ENCODE measurements around the gene PNMA8A. TPM values are rescaled to one million over a fixed set of nuclear protein-coding genes. Genes with fewer than 3 reads are reported as not detected.
A peak's percentile ranks its signal among the peaks of the same experiment; 100 is the strongest.

Gene PNMA8A
- total RNA-seq, 1 donor from 2014 or later: 8.4 TPM

DNA sequence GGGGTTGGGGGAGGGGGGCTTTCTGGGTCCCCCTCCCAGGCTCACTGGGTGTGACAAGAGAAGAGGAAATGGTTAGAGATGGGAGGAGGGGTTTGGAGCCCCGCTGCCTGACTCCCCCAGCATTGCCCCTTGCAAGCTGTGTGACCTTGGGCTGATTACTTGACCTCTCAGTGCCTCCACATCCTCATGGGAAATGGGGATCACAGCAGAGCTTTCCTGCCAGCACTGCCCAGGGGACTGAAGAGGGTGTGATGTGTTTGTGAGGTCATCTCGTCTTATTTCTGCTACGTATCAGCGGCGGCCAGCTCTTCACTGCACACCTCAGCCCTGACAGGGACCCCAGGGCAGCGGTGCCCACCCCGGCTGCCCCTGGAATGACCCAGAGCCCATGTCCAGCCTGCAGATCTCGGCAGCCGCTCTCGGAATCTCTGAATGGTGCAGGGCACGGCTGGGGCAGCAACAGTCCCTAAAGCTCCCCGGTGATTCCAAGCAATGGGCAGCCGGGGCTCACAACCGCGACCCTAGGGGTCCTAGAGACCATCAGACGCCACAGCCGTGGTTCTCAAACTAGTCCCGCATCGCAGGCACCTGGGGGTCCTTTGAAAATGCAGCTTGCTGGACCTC, 15.9 kb upstream of the PNMA8A start:
- TF ChIP-seq, protein P1, sequence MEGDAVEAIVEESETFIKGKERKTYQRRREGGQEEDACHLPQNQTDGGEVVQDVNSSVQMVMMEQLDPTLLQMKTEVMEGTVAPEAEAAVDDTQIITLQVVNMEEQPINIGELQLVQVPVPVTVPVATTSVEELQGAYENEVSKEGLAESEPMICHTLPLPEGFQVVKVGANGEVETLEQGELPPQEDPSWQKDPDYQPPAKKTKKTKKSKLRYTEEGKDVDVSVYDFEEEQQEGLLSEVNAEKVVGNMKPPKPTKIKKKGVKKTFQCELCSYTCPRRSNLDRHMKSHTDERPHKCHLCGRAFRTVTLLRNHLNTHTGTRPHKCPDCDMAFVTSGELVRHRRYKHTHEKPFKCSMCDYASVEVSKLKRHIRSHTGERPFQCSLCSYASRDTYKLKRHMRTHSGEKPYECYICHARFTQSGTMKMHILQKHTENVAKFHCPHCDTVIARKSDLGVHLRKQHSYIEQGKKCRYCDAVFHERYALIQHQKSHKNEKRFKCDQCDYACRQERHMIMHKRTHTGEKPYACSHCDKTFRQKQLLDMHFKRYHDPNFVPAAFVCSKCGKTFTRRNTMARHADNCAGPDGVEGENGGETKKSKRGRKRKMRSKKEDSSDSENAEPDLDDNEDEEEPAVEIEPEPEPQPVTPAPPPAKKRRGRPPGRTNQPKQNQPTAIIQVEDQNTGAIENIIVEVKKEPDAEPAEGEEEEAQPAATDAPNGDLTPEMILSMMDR (IDR thresholded peaks at IDR 0.05; ENCODE audit: borderline replicate concordance): no peak
- H3K9me3 ChIP-seq (replicated peaks): no peaks in the 10 kb centered on the region
- no peak overlapping the region for H3K27ac ChIP-seq (replicated peaks)
- no peak for DNase-seq
- no peaks in the 10 kb centered on the region for H3K36me3 ChIP-seq
- H3K27me3 ChIP-seq (ENCODE audit: low read depth): peaks cover 58% of the 10 kb centered on the region
- intact Hi-C loops (cut with micrococcal nuclease): loop anchor here (2.0 kb wide), 1 partner anchor 82 kb away; no protein-coding TSS in a partner anchor
- peaks cover 26% of the 10 kb centered on the region for H3K4me1 ChIP-seq
- H3K4me3 ChIP-seq: peak overlapping the region; percentile 59

DNA sequence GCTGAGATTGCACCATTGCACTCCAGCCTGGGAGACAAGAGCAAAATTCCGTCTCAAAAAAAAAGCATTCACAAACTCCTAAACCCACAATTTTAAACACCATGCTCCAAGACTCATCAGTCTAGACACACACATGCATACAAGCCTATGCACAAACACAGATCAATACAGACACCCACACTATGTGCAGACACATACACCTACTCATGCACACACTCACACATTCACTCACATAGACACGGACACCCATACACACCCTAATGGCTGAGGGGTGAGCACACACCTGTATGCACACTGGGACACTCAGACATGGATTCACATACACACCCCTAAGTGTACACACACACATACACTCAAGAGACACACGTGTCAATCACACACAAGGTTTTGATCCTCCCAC, 15.0 kb upstream of the PNMA8A start:
- H3K36me3 ChIP-seq: no peaks in the 10 kb centered on the region
- DNase-seq: no peak
- no peak overlapping the region for H3K27ac ChIP-seq (replicated peaks)
- TF ChIP-seq, protein P1 (IDR thresholded peaks at IDR 0.05; ENCODE audit: borderline replicate concordance): no peak
- H3K27me3 ChIP-seq (ENCODE audit: low read depth): peaks cover 48% of the 10 kb centered on the region
- no peaks in the 10 kb centered on the region for H3K9me3 ChIP-seq (replicated peaks)
- no peak overlapping the region for H3K4me3 ChIP-seq
- peaks cover 26% of the 10 kb centered on the region for H3K4me1 ChIP-seq
- intact Hi-C loops (cut with micrococcal nuclease): loop anchor here (2.0 kb wide), 1 partner anchor 82 kb away; no protein-coding TSS in a partner anchor

DNA sequence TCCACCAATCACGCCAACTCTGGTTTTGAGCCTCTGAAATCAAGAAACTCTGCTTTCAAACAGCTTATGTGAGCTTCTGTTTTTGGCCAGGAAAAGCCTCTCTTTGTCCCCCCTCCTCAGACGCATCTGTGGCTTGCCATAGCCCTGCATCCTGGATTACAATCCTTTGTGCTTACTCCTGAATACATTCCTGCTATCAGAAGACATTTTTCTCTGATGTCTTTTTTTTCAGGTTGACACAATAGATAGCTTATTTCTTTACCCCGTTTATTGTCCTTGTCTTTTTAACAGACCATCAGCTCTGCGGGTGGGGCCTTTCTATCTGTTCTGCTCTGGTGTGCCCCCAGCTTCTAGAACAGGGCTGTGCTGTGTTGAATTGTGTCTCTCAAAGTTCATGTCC, 13.3 kb upstream of the PNMA8A start:
- intact Hi-C loops (cut with micrococcal nuclease): no loop called here
- H3K9me3 ChIP-seq (replicated peaks): no peaks in the 10 kb centered on the region
- H3K4me3 ChIP-seq: no peak overlapping the region
- no peak for DNase-seq
- H3K36me3 ChIP-seq: no peaks in the 10 kb centered on the region
- no peak overlapping the region for H3K27ac ChIP-seq (replicated peaks)
- peaks cover 20% of the 10 kb centered on the region for H3K4me1 ChIP-seq
- TF ChIP-seq, protein P1 (IDR thresholded peaks at IDR 0.05; ENCODE audit: borderline replicate concordance): no peak
- peaks cover 31% of the 10 kb centered on the region for H3K27me3 ChIP-seq (ENCODE audit: low read depth)

DNA sequence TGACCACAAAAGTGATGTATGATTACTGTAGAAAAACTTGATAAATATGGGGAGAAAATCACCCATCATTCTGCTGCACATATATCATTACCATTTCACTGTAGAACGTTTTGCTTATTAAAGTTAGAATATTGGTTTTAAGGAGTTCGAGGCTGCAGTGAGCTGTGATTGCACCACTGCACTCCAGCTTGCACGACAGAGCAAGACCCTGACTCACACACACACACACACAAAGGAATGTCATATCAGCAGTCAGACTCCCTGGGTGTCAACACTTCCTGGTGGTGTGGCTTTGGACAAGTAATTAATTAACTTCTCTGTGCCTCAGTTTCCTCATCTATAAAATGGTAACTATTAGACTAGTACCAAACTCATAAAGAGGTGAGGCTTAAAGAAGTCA, 11.3 kb upstream of the PNMA8A start:
- Histone ChIP-seq H3K9me3 (replicated peaks) (no peaks in the 10 kb centered on the region), H3K4me3 (no peak overlapping the region), H3K4me1 (peaks cover 12% of the 10 kb centered on the region), H3K36me3 (no peaks in the 10 kb centered on the region), H3K27me3 (ENCODE audit: low read depth) (peaks cover 18% of the 10 kb centered on the region), H3K27ac (replicated peaks) (peak overlapping the region; percentile 78)
- TF ChIP-seq, protein P1 (IDR thresholded peaks at IDR 0.05; ENCODE audit: borderline replicate concordance): no peak
- DNase-seq: no peak
- intact Hi-C loops (cut with micrococcal nuclease): no loop called here

DNA sequence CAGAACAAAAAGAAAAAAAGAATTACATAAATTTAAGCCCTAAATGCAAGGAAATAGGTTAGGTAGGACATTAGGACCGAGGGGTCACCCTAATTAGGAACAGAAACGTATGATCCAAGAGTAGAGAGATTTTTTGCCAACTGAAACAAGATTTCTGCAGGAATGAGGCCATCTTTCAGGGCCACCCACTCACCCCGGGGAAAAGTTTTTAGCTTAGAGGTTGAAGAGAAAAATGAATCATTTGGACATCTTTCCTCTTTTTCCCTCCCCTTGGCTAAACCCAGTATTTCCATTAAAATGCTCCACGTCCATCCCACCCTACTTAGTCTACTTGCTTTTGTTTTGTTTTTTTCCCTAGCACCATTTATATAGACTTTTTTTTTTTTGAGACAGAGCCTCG, 10.6 kb upstream of the PNMA8A start:
- H3K4me1 ChIP-seq: peaks cover 6% of the 10 kb centered on the region
- H3K4me3 ChIP-seq: peak overlapping the region; percentile 29
- H3K27me3 ChIP-seq (ENCODE audit: low read depth): peaks cover 11% of the 10 kb centered on the region
- peak overlapping the region; percentile 78 for H3K27ac ChIP-seq (replicated peaks)
- intact Hi-C loops (cut with micrococcal nuclease): no loop called here
- TF ChIP-seq, protein P1 (IDR thresholded peaks at IDR 0.05; ENCODE audit: borderline replicate concordance): no peak
- no peaks in the 10 kb centered on the region for H3K9me3 ChIP-seq (replicated peaks)
- DNase-seq: no peak
- no peaks in the 10 kb centered on the region for H3K36me3 ChIP-seq
